ENCODE measurements around the gene IMMP2L.

DNA sequence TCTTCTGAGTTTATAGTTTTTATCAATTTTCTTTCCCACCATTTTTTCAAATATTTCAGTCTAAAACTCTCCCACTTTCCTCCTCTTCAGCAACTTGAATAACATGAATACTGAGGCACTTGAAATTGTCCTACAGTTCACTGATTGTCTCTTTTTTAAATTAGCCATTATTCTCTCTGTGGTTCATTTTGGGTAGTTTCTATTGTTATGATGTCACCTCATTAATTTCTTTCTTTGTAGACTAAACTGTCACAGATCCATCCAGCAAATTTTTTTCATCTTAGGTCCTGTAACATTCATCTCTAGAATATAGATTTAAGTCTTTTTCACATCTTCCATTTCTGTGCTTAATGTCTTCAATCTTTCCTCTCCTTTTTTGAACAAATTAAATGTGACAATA, 326.6 kb downstream of the IMMP2L start:
- no peak for TF ChIP-seq CTCF (conservative IDR thresholded peaks at IDR 0.05)
- no peak for TF ChIP-seq ZFX (IDR thresholded peaks at IDR 0.05)

Data from C4-2B (cell line).